K562 (cell line): Measurements from ENCODE around the gene RHOF. TPM values are rescaled to one million over a fixed set of nuclear protein-coding genes. Genes with fewer than 3 reads are reported as not detected.
A peak's percentile ranks its signal among the peaks of the same experiment; 100 is the strongest.

Source experiments
- EP300 ChIP-seq: IDR thresholded peaks from 2 replicates; pipeline ENCODE4 v1.6.1; 2012; ENCODE audit warnings: low read length, improper control_type of control experiment
- MCM3 ChIP-seq: fragments of 450-650 bp; IDR thresholded peaks from 2 replicates; pipeline ENCODE4 v1.6.1; 2016
- MEF2D ChIP-seq: conservative IDR thresholded peaks from 2 replicates; pipeline ENCODE4 v1.6.1; 2016; ENCODE audit warnings: low read depth, missing genetic modification characterization, missing compliant biosample characterization
- MEIS2 ChIP-seq: fragments of 450-650 bp; IDR thresholded peaks from 2 replicates; pipeline ENCODE4 v1.6.1; 2014; ENCODE audit warnings: mild to moderate bottlenecking; ENCODE audit not compliant: partially characterized antibody
- MLX ChIP-seq, 2 experiments: fragments of 450-650 bp in 1 of 2; sonication (generic) in 1 of 2; formaldehyde crosslinking; conservative IDR thresholded peaks; 2 replicates each; pipeline versions ENCODE4 v1.4.0 to v1.8.1; 2020 to 2022; ENCODE audit warnings: mild to moderate bottlenecking in 1 of 2, missing genetic modification reagents in 1 of 2
- MYNN ChIP-seq, 2 experiments: sonication (generic); formaldehyde crosslinking in 1 of 2; IDR thresholded peaks; 2 replicates each; pipeline versions ENCODE4 v1.5.0 to v1.6.1; 2016 to 2020; ENCODE audit warnings: antibody characterized with exemption in 1 of 2, missing genetic modification reagents in 1 of 2
- NR4A1 ChIP-seq, 2 experiments: fragments of 250-450 bp in 1 of 2; fragments of 450-650 bp in 1 of 2; sonication (Bioruptor Pico) in 1 of 2; IDR thresholded peaks; 2 replicates each; pipeline versions ENCODE4 v1.4.0 to v1.6.1; 2016 to 2020; ENCODE audit warnings: mild to moderate bottlenecking in 2 of 2, missing compliant biosample characterization in 1 of 2, missing genetic modification characterization in 1 of 2, moderate library complexity in 1 of 2
- TAL1 ChIP-seq: fragments of 450-650 bp; IDR thresholded peaks from 2 replicates; pipeline ENCODE4 v1.6.1; 2016; ENCODE audit warnings: mild to moderate bottlenecking
- UBTF ChIP-seq, 2 experiments: IDR thresholded peaks; 2 replicates each; pipeline ENCODE4 v1.6.1; 2012; ENCODE audit warnings: improper control_type of control experiment in 2 of 2, low read depth in 2 of 2, low read length in 2 of 2, borderline replicate concordance in 1 of 2
- ZHX1 ChIP-seq: fragments of 150-350 bp; conservative IDR thresholded peaks from 2 replicates; pipeline ENCODE4 v1.6.1; 2014; ENCODE audit warnings: low read length
- ZNF165 ChIP-seq: fragments of 250-450 bp; sonication (Bioruptor Pico); IDR thresholded peaks from 2 replicates; pipeline ENCODE4 v1.4.0; 2020; ENCODE audit warnings: borderline replicate concordance
- polyA plus RNA-seq, 8 experiments: library from polyadenylated mRNA; depleted of rRNA in 4 of 8; stranded (reverse) in 5 of 8; unstranded in 3 of 8; fragments of >200 nt; fragmentation: Nextera tagmentation in 2 of 8; fragmentation: Illumina TruSeq in 1 of 8; extraction: Ambion mirVana in 2 of 8; extraction: Trizol in 1 of 8; gene quantifications; 2 replicates each; pipeline versions ENCODE4 v1.2.1 to v1.2.3, GENCODE V29; 2011 to 2014; ENCODE audit warnings: inconsistent platforms in 1 of 8, missing spikeins in 1 of 8
- total RNA-seq, 7 experiments: library from RNA; depleted of rRNA in 6 of 7; stranded (reverse); fragments of >200 nt in 6 of 7; fragmentation: Illumina TruSeq in 2 of 7; extraction: Trizol in 2 of 7; gene quantifications; 2 replicates each; pipeline versions ENCODE4 v1.2.1 to v1.2.3, GENCODE V29; 2011 to 2021; ENCODE audit warnings: low replicate concordance in 1 of 7
- TF ChIP-seq, protein P1 (sequence below): fragments of 450-650 bp; IDR thresholded peaks from 2 replicates; pipeline ENCODE4 v1.6.1; 2017; ENCODE audit warnings: mild to moderate bottlenecking, moderate library complexity

RHOF gene
- total and polyA plus RNA-seq, 9 of the 15 experiments (the other 6 are each of a cell fraction or from before 2014, with no cell fraction given): 0.13 to 10.1 (median 4.0) TPM

GRCh38 chr12:121769831-121770301 lies 23.6 kb downstream of the RHOF start (continued):
- TF ChIP-seq UBTF (IDR thresholded peaks at IDR 0.05; ENCODE audit: borderline replicate concordance in 1 of 2, low read depth in 2 of 2, low read length in 2 of 2): peak in 1 of 2 experiments; percentile 39; a peak in 1 of 4 replicates
- TF ChIP-seq MLX (CRISPR knock-in tag; conservative IDR thresholded peaks at IDR 0.05): no peak
- 0 out of 2 replicates have a peak, but pooled peaks have one; percentile 12 for TF ChIP-seq MYNN (IDR thresholded peaks at IDR 0.05)
- TF ChIP-seq MYNN (CRISPR knock-in tag; IDR thresholded peaks at IDR 0.05): no peak
- TF ChIP-seq MEIS2: peak; percentile 40
- TF ChIP-seq MEF2D (tag): no peak
- TF ChIP-seq, protein P1, sequence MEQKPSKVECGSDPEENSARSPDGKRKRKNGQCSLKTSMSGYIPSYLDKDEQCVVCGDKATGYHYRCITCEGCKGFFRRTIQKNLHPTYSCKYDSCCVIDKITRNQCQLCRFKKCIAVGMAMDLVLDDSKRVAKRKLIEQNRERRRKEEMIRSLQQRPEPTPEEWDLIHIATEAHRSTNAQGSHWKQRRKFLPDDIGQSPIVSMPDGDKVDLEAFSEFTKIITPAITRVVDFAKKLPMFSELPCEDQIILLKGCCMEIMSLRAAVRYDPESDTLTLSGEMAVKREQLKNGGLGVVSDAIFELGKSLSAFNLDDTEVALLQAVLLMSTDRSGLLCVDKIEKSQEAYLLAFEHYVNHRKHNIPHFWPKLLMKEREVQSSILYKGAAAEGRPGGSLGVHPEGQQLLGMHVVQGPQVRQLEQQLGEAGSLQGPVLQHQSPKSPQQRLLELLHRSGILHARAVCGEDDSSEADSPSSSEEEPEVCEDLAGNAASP: no peak; the same call in 1 of the 2 replicates
- TF ChIP-seq TAL1: peak; percentile 36; the same call in 1 of the 2 replicates
- no peak for TF ChIP-seq ZNF165 (CRISPR knock-in tag)
- no peak for TF ChIP-seq ZHX1
- 0 out of 2 replicates have a peak, but pooled peaks have one; percentile 11 for TF ChIP-seq EP300
- no peak for TF ChIP-seq NR4A1 (CRISPR knock-in tag; IDR thresholded peaks at IDR 0.05)
- peak; percentile 31; the same call in 1 of the 2 replicates for TF ChIP-seq NR4A1 (tag; IDR thresholded peaks at IDR 0.05)
- no peak for TF ChIP-seq MCM3
